Measurements from ENCODE around the gene KIF6. TPM values are rescaled to one million over a fixed set of nuclear protein-coding genes. Genes with fewer than 3 reads are reported as not detected.
A peak's percentile ranks its signal among the peaks of the same experiment; 100 is the strongest.

Gene KIF6
- total RNA-seq, 1 donor from 2014 or later = 1.4 TPM

DNA sequence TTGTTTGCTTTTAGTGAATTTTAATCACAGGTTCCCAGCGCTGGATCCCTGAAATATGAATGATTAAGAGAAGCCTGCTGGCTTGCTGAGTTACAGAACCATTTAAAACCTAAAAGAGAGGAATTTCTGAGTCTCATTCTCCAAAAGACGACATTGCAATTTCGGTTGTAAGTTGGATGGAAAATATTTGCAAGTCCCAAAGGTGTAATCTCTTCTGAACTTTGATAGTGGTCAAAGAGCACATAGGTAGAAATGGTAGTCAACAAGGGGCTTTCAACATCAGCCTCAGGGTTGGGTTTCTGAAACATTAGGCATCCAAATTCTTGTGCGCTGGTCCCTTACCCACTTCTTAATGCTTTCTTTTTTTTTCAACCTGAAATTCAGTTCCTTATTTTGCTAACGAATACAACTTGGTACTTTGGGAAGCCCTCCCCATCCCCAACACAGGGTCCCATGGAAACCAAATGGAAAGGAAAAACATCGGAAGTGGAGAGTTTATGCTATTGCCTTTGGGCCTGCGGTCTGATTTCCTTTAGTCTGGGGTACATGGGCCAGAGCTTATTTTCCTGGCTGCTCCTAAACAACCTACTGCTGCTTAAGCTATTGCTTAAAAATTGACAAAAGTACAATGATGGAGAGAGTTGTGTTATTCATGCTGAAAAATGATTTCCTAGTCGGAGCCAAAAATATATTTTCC, 285.7 kb downstream of the KIF6 start:
- Mint-ChIP-seq H3K9me3 (peaks cover 18% of the 10 kb centered on the region), H3K27ac (no peak overlapping the region), H3K36me3 (no peaks in the 10 kb centered on the region), H3K4me1 (no peaks in the 10 kb centered on the region), H3K4me3 (no peak overlapping the region), H3K27me3 (ENCODE audit: low read depth) (peaks cover 8% of the 10 kb centered on the region)
- TF ChIP-seq, protein P1, sequence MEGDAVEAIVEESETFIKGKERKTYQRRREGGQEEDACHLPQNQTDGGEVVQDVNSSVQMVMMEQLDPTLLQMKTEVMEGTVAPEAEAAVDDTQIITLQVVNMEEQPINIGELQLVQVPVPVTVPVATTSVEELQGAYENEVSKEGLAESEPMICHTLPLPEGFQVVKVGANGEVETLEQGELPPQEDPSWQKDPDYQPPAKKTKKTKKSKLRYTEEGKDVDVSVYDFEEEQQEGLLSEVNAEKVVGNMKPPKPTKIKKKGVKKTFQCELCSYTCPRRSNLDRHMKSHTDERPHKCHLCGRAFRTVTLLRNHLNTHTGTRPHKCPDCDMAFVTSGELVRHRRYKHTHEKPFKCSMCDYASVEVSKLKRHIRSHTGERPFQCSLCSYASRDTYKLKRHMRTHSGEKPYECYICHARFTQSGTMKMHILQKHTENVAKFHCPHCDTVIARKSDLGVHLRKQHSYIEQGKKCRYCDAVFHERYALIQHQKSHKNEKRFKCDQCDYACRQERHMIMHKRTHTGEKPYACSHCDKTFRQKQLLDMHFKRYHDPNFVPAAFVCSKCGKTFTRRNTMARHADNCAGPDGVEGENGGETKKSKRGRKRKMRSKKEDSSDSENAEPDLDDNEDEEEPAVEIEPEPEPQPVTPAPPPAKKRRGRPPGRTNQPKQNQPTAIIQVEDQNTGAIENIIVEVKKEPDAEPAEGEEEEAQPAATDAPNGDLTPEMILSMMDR (IDR thresholded peaks at IDR 0.05; ENCODE audit: unreplicated experiment) = no peak
- DNase-seq (ENCODE audit: low spot score in 2 of 2, unreplicated experiment in 2 of 2) = no peak

DNA sequence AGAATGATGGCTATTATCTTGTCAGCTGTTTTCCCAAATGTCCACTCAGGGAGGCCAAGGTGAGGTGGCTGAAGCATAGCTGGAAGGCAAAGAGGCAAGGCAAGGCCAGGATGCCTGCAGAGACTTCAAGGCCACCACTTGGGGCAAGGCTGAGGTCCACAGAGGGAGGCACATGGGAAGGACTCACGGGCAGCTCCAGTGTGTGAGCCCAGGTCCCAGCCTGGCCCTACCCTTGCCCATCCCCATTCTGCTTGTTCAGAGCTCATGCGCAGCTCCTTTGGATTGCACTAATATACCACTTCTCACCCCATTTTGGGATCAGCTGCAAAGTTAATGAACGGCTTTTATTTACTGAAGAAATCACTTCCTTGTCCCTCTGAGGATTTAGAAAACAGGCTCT, 291.6 kb downstream of the KIF6 start:
- Mint-ChIP-seq H3K36me3 (no peaks in the 10 kb centered on the region), H3K4me3 (no peak overlapping the region), H3K27me3 (ENCODE audit: low read depth) (no peaks in the 10 kb centered on the region), H3K9me3 (peaks cover 18% of the 10 kb centered on the region), H3K4me1 (peaks cover 16% of the 10 kb centered on the region), H3K27ac (no peak overlapping the region)
- DNase-seq (ENCODE audit: low spot score in 2 of 2, unreplicated experiment in 2 of 2) = no peak
- TF ChIP-seq, protein P1 (IDR thresholded peaks at IDR 0.05; ENCODE audit: unreplicated experiment) = no peak

DNA sequence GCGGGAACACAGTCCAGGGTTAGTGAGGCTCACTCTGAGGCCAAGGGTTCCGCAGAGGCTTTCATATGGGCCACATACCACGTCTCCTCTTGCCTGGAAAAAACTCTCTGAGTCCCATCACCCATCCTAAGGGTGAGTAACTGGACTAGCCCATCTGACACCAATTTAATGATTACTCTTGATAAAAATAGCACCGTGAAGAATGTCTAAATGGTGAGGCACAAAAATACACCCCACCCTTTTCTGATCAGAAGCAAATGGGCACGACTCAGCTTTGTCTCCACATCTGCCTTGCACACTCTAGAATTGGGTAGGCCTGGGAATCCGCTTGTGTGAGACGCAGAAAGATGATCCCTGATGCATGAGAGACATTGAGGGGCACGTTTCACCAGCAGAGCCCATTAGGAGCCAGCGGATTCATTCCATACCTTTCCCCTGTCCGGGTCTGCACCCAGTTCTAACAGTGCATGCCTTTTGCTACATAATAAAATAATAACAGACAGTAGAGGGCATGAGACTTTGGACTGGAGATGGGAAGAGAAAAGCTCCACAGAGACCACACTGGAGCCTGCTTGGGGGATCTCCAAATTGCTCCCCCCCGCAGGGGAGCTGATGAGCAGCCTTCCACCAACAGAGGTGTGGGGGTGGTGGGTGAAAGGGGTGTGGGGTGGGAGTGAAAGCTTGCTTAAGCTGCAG, 292.7 kb downstream of the KIF6 start:
- no peak overlapping the region for H3K4me3 Mint-ChIP-seq
- no peak overlapping the region for H3K27ac Mint-ChIP-seq
- peaks cover 16% of the 10 kb centered on the region for H3K4me1 Mint-ChIP-seq
- TF ChIP-seq, protein P1 (IDR thresholded peaks at IDR 0.05; ENCODE audit: unreplicated experiment) = no peak
- no peak for DNase-seq (ENCODE audit: low spot score in 2 of 2, unreplicated experiment in 2 of 2)
- peaks cover 16% of the 10 kb centered on the region for H3K9me3 Mint-ChIP-seq
- no peaks in the 10 kb centered on the region for H3K36me3 Mint-ChIP-seq
- H3K27me3 Mint-ChIP-seq (ENCODE audit: low read depth) = no peaks in the 10 kb centered on the region

DNA sequence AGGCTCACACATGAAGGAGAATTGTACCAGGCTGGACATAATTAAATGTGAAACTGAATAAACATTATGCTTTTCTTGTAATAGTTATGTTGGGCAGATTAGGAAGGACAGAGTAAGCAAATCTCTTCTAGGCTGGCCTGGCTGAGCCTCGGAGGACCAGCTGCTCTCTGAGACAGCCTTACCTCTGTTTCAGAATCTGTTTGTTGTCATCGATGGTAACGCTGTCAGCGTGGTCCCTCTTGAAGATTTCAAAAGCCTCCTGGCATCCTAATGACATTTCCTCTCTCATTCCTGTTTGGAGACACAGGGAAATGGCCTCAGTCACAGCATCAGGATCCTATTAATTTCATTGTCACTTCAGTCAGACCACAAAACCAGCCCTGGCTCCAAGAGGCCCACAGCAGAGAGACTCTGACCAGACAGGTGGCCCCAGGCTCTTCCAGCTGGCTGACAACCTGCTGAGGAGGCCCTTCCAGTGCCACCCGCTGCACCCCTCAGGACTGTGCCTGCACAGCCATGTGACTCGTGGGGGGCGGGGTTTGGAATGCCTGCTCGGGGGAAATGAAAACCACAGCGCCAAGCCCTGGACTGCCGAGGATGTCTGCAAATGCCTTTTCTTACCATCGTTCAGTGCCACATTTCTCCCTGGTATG, 294.2 kb downstream of the KIF6 start:
- TF ChIP-seq, protein P1 (IDR thresholded peaks at IDR 0.05; ENCODE audit: unreplicated experiment) = no peak
- H3K4me1 Mint-ChIP-seq = peaks cover 18% of the 10 kb centered on the region
- no peak overlapping the region for H3K4me3 Mint-ChIP-seq
- H3K9me3 Mint-ChIP-seq = peaks cover 6% of the 10 kb centered on the region
- no peaks in the 10 kb centered on the region for H3K27me3 Mint-ChIP-seq (ENCODE audit: low read depth)
- no peaks in the 10 kb centered on the region for H3K36me3 Mint-ChIP-seq
- DNase-seq (ENCODE audit: low spot score in 2 of 2, unreplicated experiment in 2 of 2) = peak; percentile 37 to 52
- no peak overlapping the region for H3K27ac Mint-ChIP-seq

DNA sequence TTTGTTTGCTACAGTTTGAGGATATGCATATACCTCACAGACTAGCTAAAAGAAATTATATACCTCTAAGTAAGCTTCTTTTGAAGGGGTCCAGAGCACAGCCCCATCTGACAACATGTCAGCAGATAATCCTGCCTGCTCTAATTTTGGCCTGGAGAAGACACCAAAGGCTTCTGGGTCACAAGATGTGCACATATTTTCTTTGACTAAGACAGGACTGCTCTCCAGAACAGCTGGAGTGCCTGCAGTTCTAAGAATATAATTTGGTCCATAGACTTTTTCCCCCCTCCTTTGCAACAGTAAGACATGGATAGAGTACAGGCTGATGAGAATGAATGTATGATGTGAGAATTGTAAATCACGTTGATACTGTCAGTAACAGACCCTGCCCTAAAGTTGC, 294.8 kb downstream of the KIF6 start:
- Mint-ChIP-seq H3K4me1 (peaks cover 20% of the 10 kb centered on the region), H3K27ac (no peak overlapping the region)

More for the DNA sequence above, 294.8 kb downstream of the KIF6 start:
- Mint-ChIP-seq H3K9me3 (peaks cover under 1% of the 10 kb centered on the region), H3K27me3 (ENCODE audit: low read depth) (no peaks in the 10 kb centered on the region), H3K4me3 (no peak overlapping the region), H3K36me3 (no peaks in the 10 kb centered on the region)
- TF ChIP-seq, protein P1 (IDR thresholded peaks at IDR 0.05; ENCODE audit: unreplicated experiment) = no peak
- DNase-seq (ENCODE audit: low spot score in 2 of 2, unreplicated experiment in 2 of 2) = no peak
